Pancreas (tissue), 10 donors: ENCODE data around the gene C3orf85. TPM values are rescaled to one million over a fixed set of nuclear protein-coding genes. Genes with fewer than 3 reads are reported as not detected.

Experiments
- ATAC-seq, 4 donors: fragments of 200-7000 bp; cut with Tn5 transposase; one replicate each; pipeline versions ENCODE4 v1.8.0 to v1.9.1; 2020; ENCODE audit warnings: mild to moderate bottlenecking in 4 of 4, moderate library complexity in 4 of 4
- DNase-seq, 6 donors: peaks; one replicate each; pipeline ENCODE4 v3.0.0-alpha.2; 2020
- FAIRE-seq: peaks from 2 replicates; lab custom pipeline; 2012; peaks lifted over from hg19 to GRCh38; lab: Jason Lieb, UNC
- H3K27ac ChIP-seq, 4 donors: fragments of 200-600 bp; sonication (generic); 1 replicate in 3 of 4; 2 replicates in 1 of 4; pipeline versions ENCODE4 v1.5.0 to v1.8.0; 2020
- H3K27me3 ChIP-seq, 4 donors: fragments of 200-600 bp; one replicate each; pipeline ENCODE4 v1.8.0; 2021
- H3K36me3 ChIP-seq, 3 donors: fragments of 200-600 bp; sonication (generic) in 1 of 3; one replicate each; pipeline versions ENCODE4 v1.5.0 to v1.8.0; 2020 to 2021
- H3K4me1 ChIP-seq, 3 donors: fragments of 200-600 bp; one replicate each; pipeline ENCODE4 v1.8.0; 2021
- H3K4me3 ChIP-seq, 4 donors: fragments of 200-600 bp; sonication (generic) in 2 of 4; one replicate each; pipeline versions ENCODE4 v1.5.0 to v1.8.0; 2020 to 2021
- H3K9me3 ChIP-seq, 4 donors: fragments of 200-600 bp; one replicate each; pipeline ENCODE4 v1.8.0; 2021
- CTCF ChIP-seq, 4 donors: fragments of 200-600 bp; sonication (generic) in 3 of 4; IDR thresholded peaks; one replicate each; pipeline versions ENCODE4 v1.5.0 to v1.8.0; 2021; ENCODE audit warnings: antibody characterized with exemption in 4 of 4
- WGBS, 2 donors: extraction: QIAGEN DNeasy Blood & Tissue Kit; methylation state at CpG; one replicate each; pipeline ENCODE4 v1.1.7; 2013; 5-methylcytosine and 5-hydroxymethylcytosine counted together
- intact Hi-C, 3 donors: fragments of 100-400 bp; cut with DNase I; formaldehyde crosslinking; loops; one replicate each; pipeline versions ENCODE4 v1.11.1 to v1.14.2; 2022
- polyA plus RNA-seq, 2 donors: library from polyadenylated mRNA; stranded (reverse); fragments of 200-250 nt; gene quantifications; one replicate each; pipeline ENCODE4 v1.2.3, GENCODE V29; 2013
- total RNA-seq, 6 donors: library from RNA; stranded (reverse); fragmentation: NEBNext Ultra II Directional in 4 of 6; extraction: Animal tissue kit (Norgen Biotek cat#: 25700) in 4 of 6; gene quantifications; one replicate each; pipeline versions ENCODE4 v1.2.1 to v1.2.4, GENCODE V29; 2021 to 2023
- donor health status: healthy with polysubstance abuse.
- donor health status: DM: no; HTN: no; CAD: no; lungs with moderate emphysema.
- donor health status: DM: no; HTN: no; CAD: no.
- donor health status: control.
- donor health status: control.
- donor health status: Bipolar disorder and iron deficiency.
- donor health status: DM: yes; HTN: yes; CAD: no.
- donor health status: DM: no; HTN: no; CAD: no.
- donor health status: DM: no; HTN: no; CAD: no.
- donor health status: DM: yes; HTN: yes; CAD: no.

C3orf85 gene
- total and polyA plus RNA-seq, 8 donors, result not detected

- Histone ChIP-seq H3K4me3 (no peak overlapping the region), H3K9me3 (no peaks in the 10 kb centered on the region), H3K27me3 (no peaks in the 10 kb centered on the region), H3K27ac (no peak overlapping the region), H3K36me3 (no peaks in the 10 kb centered on the region), H3K4me1 (no peaks in the 10 kb centered on the region)
- ATAC-seq (no peak), DNase-seq (no peak), FAIRE-seq (no peak)
- WGBS, 2 donors, result 22 to 25% methylated on average over 1 of the region's 1 CpG
- intact Hi-C loops, result no loop called here
- no peak for TF ChIP-seq CTCF (IDR thresholded peaks at IDR 0.05)
Observed at GRCh38 chr3:109155828-109156227, 19.3 kb downstream of the C3orf85 start.

GRCh38 chr3:109161487-109162123 is 25.1 kb downstream of the C3orf85 start:
- Histone ChIP-seq H3K27me3 (no peaks in the 10 kb centered on the region), H3K9me3 (no peaks in the 10 kb centered on the region), H3K4me1 (no peaks in the 10 kb centered on the region), H3K4me3 (no peak overlapping the region), H3K27ac (no peak overlapping the region), H3K36me3 (no peaks in the 10 kb centered on the region)
- intact Hi-C loops, result no loop called here
- FAIRE-seq (no peak), DNase-seq (no peak), ATAC-seq (no peak)
- TF ChIP-seq CTCF (IDR thresholded peaks at IDR 0.05), result no peak
- WGBS, 2 donors, result 29 to 30% methylated on average over 2 of the region's 2 CpGs

GRCh38 chr3:109165905-109166304 is 29.4 kb downstream of the C3orf85 start:
- no peak for FAIRE-seq
- Histone ChIP-seq H3K27me3 (no peaks in the 10 kb centered on the region), H3K4me3 (no peak overlapping the region), H3K4me1 (no peaks in the 10 kb centered on the region), H3K27ac (no peak overlapping the region), H3K9me3 (no peaks in the 10 kb centered on the region), H3K36me3 (no peaks in the 10 kb centered on the region)
- no peak for DNase-seq
- ATAC-seq, result no peak
- TF ChIP-seq CTCF (IDR thresholded peaks at IDR 0.05), result no peak
- 66 to 76% methylated on average over 4 of the region's 4 CpGs for WGBS, 2 donors
- intact Hi-C loops, result no loop called here

- FAIRE-seq (no peak), DNase-seq (no peak), ATAC-seq (no peak)
- TF ChIP-seq CTCF (IDR thresholded peaks at IDR 0.05), result no peak
- Histone ChIP-seq H3K9me3 (no peaks in the 10 kb centered on the region), H3K4me3 (no peak overlapping the region), H3K27ac (no peak overlapping the region), H3K4me1 (no peaks in the 10 kb centered on the region), H3K36me3 (no peaks in the 10 kb centered on the region), H3K27me3 (no peaks in the 10 kb centered on the region)
- 91 to 92% methylated on average over 3 of the region's 3 CpGs for WGBS, 2 donors
- intact Hi-C loops, result no loop called here
Observed at GRCh38 chr3:109171479-109171878, 35.0 kb downstream of the C3orf85 start.

- TF ChIP-seq CTCF (IDR thresholded peaks at IDR 0.05), result no peak
- Histone ChIP-seq H3K4me3 (no peak overlapping the region), H3K9me3 (no peaks in the 10 kb centered on the region), H3K27ac (no peak overlapping the region), H3K36me3 (no peaks in the 10 kb centered on the region), H3K27me3 (no peaks in the 10 kb centered on the region), H3K4me1 (no peaks in the 10 kb centered on the region)
- FAIRE-seq (no peak), DNase-seq (no peak), ATAC-seq (no peak)
- WGBS, 2 donors, result 67 to 73% methylated on average over 3 of the region's 3 CpGs
- intact Hi-C loops, result no loop called here
Observed at GRCh38 chr3:109175411-109175810, 38.9 kb downstream of the C3orf85 start.
